Fibroblast of upper back skin (primary cell): ENCODE measurements around the gene CKLF.
"Not testable (repeated sequence)": the region's sequence is repeated elsewhere in the genome, so short reads cannot be mapped to it uniquely, and the experiment has no call there.

ENCODE experiments used
- DNase-seq: peaks from one replicate; pipeline ENCODE4 v3.0.0-alpha.2; 2013

Gene CKLF

DNA sequence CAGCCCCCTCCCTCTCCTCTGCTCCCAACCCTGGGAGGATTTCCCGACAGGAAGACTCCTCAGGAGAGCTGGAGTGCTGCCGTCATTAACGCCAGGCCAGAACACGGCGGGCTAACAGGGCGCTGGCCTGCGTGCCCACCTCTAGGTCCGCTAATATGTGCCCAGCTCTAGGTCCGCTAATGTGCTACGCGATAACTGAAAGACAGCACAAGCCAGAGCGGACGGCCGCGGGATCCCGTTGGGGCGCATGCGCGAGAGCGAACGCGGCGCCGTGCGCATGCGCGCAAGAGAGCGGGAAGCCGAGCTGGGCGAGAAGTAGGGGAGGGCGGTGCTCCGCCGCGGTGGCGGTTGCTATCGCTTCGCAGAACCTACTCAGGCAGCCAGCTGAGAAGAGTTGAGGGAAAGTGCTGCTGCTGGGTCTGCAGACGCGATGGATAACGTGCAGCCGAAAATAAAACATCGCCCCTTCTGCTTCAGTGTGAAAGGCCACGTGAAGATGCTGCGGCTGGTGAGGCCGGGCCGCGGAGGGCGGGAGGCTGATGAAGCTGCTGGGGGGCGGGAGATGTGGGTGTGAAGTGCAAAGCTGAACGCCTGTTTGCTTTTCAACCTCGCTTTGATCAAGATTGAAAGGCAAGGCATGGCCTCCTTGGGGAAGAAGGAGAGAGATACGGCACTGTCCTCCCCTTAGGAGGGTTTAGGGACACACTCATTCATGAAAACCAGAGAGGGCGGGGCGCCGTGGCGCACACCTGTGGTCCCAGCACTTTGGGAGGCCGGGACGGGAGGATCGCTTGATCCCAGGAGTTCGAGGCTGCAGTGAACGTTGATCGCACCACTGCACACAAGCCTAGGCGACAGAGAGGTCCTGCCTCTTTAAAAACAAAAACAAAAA lies at the start of gene CKLF:
CKLF (plus strand) TSS at position 291 of the 892 bp plus-strand sequence; CDS start at position 431, 140 bp downstream.
- peak; percentile 86 for DNase-seq

- no peak for DNase-seq
Measured at GRCh38 chr16:66503030-66503429, 49.3 kb upstream of the CKLF start.

- DNase-seq = no peak
Measured at GRCh38 chr16:66503612-66504011, 48.8 kb upstream of the CKLF start.

GRCh38 chr16:66507731-66508239 lies 44.6 kb upstream of the CKLF start:
- no peak for DNase-seq

DNA sequence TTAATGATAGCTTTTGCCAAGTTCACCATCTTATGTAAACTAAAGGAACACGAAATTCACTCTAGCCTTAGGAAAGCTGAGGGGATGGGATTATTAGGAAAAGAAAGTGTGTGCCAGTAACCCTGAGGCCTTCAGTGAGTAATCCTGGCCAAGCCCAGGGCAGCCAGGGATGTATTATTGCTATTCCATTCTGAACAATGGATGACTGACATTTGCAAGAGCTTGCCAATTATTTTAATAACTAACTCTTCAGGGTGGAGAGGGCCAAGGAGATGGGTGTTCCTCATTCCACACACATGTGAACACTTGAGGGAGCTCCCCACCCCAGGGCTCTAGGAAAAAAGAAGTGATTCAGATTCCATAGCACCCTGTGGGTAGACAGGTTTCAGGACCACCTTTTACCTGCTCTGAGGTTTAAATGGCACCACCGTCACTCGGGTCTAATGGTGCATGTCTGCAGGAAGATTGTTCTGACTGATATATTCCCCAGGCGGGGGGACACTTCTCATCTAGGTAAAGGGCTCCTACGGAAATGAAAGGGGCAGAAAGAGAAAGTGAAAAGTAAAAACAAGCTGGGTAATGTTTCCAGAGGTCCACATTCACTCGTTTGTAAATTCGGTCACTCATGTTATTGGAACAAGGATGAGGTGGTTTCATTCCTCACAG lies 44.0 kb upstream of the CKLF start:
- no peak for DNase-seq

GRCh38 chr16:66508914-66509496 lies 43.4 kb upstream of the CKLF start:
- DNase-seq = no peak

GRCh38 chr16:66509576-66509975 lies 42.8 kb upstream of the CKLF start:
- no peak for DNase-seq

GRCh38 chr16:66510298-66510697 lies 42.1 kb upstream of the CKLF start:
- DNase-seq = no peak

GRCh38 chr16:66510711-66511601 lies 41.4 kb upstream of the CKLF start:
- DNase-seq = no peak

DNA sequence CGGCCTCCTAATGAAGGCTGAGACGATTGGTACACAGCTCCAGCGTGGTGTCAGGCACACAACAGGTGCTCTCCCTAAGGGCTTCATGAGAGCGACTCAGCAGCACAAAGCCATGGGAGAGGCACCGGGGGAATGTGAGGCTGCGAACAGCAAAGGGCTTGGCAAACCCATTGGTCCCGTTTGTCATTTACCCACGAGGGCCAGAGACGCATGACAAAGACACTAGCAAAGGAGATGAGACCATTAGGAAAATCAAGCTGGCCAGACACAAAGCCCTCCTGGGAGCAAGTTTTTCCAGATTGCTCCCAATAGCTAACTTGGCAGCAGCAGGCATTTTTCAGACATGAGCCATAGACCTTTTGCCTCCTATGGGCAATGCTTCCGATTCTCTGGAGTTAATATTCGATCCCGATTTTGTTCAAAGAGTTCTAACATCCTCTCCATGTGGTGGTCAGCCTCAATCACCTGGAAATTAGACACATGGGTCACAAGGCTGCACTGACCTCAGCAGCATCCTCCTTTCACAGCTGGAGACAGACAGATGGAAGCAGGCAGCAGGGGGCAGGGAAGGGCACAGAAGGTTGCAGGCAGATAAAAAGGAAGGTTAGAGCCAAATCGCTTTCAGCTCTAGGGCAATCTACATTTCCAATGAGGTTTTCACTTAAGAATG lies 40.6 kb upstream of the CKLF start:
- peak; percentile 81 for DNase-seq

GRCh38 chr16:66512272-66513110 lies 39.9 kb upstream of the CKLF start:
- peak; percentile 8 for DNase-seq

- no peak for DNase-seq
Measured at GRCh38 chr16:66513111-66513723, 39.2 kb upstream of the CKLF start.

DNA sequence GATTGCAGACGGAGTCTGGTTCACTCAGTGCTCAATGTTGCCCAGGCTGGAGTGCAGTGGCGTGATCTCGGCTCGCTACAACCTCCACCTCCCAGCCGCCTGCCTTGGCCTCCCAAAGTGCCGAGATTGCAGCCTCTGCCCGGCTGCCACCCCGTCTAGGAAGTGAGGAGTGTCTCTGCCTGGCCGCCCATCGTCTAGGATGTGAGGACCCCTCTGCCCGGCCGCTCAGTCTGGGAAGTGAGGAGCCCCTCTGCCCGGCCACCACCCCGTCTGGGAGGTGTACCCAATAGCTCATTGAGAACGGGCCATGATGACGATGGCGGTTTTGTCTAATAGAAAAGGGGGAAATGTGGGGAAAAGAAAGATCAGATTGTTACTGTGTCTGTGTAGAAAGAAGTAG lies 38.0 kb upstream of the CKLF start:
- not testable (repeated sequence) for DNase-seq

GRCh38 chr16:66514980-66515595 lies 37.3 kb upstream of the CKLF start:
- not testable (repeated sequence) for DNase-seq

DNA sequence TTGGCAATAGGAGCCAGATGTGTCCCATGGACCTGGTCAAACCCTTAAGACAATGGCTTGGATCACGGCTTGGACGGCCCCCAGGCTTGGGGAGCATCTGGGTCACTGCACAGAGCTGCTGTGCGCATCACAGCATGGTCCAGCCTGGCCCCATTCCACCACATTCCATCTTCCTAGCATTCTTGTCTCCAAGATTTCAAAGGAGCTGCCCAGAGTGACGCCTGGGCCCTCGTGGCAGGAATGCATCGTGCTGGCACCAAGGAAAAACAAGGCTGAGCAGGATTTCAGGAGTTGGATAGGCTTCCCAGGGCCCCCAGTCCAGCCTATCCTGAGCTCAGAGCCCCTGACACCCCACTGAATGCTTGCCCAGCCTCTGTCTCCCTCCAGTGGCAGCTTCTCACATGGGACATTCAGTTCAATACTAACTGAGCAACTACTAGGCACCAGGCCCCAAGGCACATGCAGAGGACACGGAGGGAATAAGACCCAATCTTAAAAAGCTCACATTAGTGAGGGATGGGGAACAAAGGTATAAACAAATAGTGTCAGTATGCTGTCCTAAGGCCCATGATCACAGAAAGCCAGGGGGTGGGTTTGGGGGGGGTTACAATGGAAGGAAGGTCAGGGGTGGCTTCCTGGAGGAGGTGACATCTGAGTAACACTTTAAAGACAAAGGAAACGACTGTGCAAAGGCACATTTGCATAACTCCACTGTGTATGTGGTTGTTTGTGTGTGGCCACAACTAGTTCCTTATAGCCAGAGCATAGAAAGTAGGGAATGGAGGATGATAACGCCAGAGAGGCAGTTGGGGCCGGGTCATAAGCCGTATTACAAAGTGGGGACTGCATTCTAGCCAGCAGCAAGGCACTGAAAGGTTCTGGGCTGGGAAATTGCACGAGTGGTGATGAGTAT lies 36.5 kb upstream of the CKLF start:
- peak; percentile 56 for DNase-seq

DNA sequence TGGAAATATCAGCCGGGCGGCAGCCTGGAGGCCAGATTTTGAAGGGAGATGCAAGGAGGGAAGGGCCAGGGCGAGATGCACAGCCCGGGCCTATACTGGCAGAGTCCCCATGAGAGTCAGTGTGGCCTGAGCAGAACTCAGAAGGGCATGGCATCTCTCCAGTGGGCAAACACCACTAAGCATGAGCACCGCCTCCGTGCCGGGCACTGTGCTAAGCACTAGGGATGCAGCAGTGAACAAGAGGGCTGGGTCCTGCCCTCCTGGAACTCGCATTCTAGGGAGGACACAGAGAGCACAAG lies 35.9 kb upstream of the CKLF start:
- DNase-seq = no peak

DNA sequence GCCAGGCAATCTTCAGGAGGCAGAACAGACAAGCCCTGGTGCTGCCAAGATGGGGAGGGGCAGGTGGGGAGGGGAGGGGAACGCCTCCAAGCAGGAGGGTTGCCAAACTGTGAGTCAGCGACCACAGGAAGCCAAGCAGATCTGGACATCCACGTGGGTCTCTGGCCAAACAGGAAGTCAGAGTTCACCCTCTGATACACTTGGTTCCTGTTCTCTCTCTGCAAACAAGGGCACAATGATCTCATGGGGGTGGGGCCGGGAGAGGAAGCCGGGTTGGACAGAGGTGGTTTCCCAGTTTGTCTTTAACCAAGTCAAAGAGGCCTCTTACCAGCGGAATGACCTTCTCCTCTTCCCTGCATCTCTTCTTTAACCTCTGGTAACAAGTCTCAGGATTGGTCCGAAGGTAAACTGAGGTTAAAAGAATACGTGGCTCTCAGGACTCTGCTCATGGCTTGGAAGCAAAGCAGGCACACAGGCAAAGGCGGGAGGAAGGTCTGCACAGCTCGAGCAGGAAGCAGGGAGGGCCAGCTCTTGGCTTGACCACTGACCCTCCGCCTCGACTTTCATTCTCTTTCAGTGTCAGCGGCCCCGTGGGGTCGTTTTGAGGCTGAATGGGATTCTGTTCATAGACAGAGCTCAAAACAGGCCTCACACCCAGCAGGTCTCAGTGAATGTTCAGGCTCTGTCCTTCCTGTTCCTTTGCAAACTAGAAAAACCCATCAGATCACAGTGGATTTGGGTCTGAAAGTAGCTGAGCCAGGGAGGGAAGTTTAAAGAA lies 35.4 kb upstream of the CKLF start:
- DNase-seq = peak; percentile 96

DNA sequence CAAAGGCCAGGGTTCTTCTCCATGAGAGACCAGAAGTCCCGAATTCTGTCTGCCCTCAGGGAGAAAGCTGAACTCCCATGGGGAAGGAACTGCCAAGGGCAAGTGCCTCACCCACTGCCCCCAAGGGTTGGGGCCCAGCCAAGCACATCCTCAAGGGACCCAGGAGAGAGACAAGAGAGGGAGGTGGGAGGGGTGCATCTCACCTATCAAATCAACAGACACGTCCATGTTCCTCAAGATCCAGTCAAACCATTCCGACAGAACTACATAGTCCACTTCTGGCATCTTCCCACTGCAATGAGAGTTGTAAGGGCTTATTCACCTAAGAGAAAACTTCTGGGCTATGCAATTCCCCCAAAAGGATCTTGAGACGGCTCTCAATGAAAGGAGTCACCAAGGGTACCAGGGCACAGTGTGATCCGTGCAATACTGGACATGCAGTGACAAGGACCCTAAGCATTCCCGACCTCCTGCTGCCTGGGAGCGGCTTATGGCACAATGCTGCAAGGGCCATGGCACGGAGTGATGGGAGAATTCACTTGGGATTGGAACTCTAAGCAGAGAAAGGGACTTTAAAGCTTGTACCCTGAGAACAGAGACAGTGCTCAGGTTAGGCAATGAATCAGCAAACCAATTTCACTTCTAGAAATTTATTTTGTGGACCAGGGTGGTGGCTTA lies 34.7 kb upstream of the CKLF start:
- DNase-seq = no peak
